ENCODE data around the gene KLK11. TPM values are rescaled to one million over a fixed set of nuclear protein-coding genes. Genes with fewer than 3 reads are reported as not detected.
A peak's percentile ranks its signal among the peaks of the same experiment; 100 is the strongest.

The KLK11 gene
- total RNA-seq, 2 donors from 2014 or later, result 18.4 to 44.8 TPM

DNA sequence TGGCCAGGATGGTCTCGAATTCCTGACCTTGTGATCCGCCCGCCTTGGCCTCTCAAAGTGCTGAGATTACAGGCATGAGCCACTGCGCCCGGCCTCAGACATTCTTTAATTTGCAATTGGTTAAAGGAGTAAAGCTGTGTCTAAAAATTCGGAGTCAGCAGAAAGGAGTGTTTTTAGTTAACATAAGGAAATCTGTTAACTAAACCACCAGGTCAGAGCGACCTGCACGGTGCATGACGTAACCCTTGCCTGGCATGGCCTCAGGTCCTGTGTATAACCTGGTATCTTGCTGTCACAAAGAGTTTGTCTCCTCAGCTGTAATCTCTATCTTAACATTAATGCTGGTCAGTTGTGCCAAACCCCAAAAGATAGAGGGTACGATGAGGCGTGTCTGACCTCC is 17.9 kb upstream of the KLK11 start:
- ATAC-seq (no peak), DNase-seq (peak in 2 of 4 donors; percentile 19 to 59)
- H3K4me1 ChIP-seq, result peaks cover 6% of the 10 kb centered on the region
- TF ChIP-seq POLR2A (IDR thresholded peaks at IDR 0.05), result no peak
- TF ChIP-seq, protein P1, sequence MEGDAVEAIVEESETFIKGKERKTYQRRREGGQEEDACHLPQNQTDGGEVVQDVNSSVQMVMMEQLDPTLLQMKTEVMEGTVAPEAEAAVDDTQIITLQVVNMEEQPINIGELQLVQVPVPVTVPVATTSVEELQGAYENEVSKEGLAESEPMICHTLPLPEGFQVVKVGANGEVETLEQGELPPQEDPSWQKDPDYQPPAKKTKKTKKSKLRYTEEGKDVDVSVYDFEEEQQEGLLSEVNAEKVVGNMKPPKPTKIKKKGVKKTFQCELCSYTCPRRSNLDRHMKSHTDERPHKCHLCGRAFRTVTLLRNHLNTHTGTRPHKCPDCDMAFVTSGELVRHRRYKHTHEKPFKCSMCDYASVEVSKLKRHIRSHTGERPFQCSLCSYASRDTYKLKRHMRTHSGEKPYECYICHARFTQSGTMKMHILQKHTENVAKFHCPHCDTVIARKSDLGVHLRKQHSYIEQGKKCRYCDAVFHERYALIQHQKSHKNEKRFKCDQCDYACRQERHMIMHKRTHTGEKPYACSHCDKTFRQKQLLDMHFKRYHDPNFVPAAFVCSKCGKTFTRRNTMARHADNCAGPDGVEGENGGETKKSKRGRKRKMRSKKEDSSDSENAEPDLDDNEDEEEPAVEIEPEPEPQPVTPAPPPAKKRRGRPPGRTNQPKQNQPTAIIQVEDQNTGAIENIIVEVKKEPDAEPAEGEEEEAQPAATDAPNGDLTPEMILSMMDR (IDR thresholded peaks at IDR 0.05), result no peak
- no peak overlapping the region for H3K4me3 ChIP-seq
- H3K9me3 ChIP-seq, result no peaks in the 10 kb centered on the region
- 69 to 73% methylated on average over 11 of the region's 11 CpGs for WGBS, 2 donors
- H3K36me3 ChIP-seq (replicated peaks in 1 of 2; ENCODE audit: insufficient read depth in 1 of 2, low read depth in 2 of 2), result no peaks in the 10 kb centered on the region
- intact Hi-C loops (cut with DNase I), result no loop called here
- no peaks in the 10 kb centered on the region for H3K27me3 ChIP-seq
- H3K27ac ChIP-seq, result no peak overlapping the region

DNA sequence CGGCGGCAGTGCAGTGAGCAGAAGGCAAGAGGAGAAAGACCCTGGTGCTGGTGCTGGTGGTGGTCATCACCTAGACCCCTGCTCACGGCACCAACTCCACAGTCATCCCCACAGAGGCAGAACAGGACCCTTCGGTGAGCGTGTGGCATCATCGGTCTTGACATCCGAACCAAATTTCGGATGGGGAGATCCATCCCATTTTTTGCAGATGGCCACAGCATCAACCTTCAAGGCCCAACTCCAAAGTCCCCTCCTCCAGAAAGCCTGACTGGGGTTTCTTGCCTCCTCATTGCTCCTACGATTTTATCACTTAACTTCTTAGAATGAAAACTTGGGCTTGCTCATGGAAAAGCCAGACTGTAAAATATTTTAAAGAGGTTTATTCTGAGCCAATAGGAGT is 17.1 kb upstream of the KLK11 start:
- H3K36me3 ChIP-seq (replicated peaks in 1 of 2; ENCODE audit: insufficient read depth in 1 of 2, low read depth in 2 of 2), result no peaks in the 10 kb centered on the region
- ATAC-seq (no peak), DNase-seq (no peak)
- TF ChIP-seq, protein P1 (IDR thresholded peaks at IDR 0.05), result no peak
- TF ChIP-seq POLR2A (IDR thresholded peaks at IDR 0.05), result no peak
- no peaks in the 10 kb centered on the region for H3K27me3 ChIP-seq
- no peak overlapping the region for H3K4me3 ChIP-seq
- H3K4me1 ChIP-seq, result peaks cover 6% of the 10 kb centered on the region
- whole genome bisulfite sequencing, 2 donors, result 78 to 82% methylated on average over 9 of the region's 9 CpGs
- intact Hi-C loops (cut with DNase I), result no loop called here
- no peaks in the 10 kb centered on the region for H3K9me3 ChIP-seq
- no peak overlapping the region for H3K27ac ChIP-seq

DNA sequence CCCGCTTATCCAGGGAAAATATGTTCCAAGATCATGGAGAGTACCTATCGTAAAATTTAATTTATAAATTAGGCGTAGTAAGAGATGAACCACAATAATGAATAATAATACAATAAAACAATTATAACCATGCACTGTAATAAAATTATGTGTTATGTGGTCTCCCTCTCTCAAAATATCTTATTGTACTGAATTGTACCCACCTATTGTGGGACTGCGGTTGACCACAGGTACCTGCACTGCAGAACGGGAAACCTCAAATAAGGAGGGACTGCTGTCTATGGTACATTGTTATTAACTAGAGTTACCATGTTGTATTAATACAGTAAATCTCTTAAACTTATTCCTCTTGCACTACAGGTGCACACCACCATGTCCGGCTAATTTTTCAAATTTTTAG is 13.7 kb upstream of the KLK11 start:
- WGBS, 2 donors, result 94 to 95% methylated on average over 6 of the region's 6 CpGs
- intact Hi-C loops (cut with DNase I), result no loop called here
- no peaks in the 10 kb centered on the region for H3K4me1 ChIP-seq
- no peak overlapping the region for H3K4me3 ChIP-seq
- no peak for DNase-seq
- no peaks in the 10 kb centered on the region for H3K27me3 ChIP-seq
- TF ChIP-seq, protein P1 (IDR thresholded peaks at IDR 0.05), result no peak
- TF ChIP-seq POLR2A (IDR thresholded peaks at IDR 0.05), result no peak
- H3K36me3 ChIP-seq (replicated peaks in 1 of 2; ENCODE audit: insufficient read depth in 1 of 2, low read depth in 2 of 2), result no peaks in the 10 kb centered on the region
- H3K27ac ChIP-seq, result no peak overlapping the region
- ATAC-seq, result no peak
- no peaks in the 10 kb centered on the region for H3K9me3 ChIP-seq

DNA sequence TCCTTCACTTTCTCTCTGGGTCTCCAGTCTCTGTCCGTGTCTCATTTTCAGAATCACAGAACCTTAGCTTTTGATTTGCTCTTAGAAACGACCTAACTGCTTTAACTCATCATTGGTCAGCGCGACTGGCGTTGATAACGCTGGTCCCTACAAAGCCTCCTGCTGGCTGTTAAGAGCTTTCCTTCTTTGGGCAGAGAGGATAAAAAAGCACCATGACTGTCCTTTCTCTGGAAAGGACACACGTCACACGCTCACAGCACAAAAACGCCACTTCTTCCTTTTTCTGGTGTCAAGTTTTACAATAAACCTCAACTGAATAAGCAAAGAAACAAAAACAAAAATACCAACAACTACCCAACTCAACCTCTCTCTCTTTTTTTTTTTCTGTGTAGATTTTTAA is 10.1 kb upstream of the KLK11 start:
- ATAC-seq (no peak), DNase-seq (no peak)
- TF ChIP-seq, protein P1 (IDR thresholded peaks at IDR 0.05), result no peak
- no peak for TF ChIP-seq POLR2A (IDR thresholded peaks at IDR 0.05)
- no peaks in the 10 kb centered on the region for H3K36me3 ChIP-seq (replicated peaks in 1 of 2; ENCODE audit: insufficient read depth in 1 of 2, low read depth in 2 of 2)
- H3K9me3 ChIP-seq, result no peaks in the 10 kb centered on the region
- H3K4me3 ChIP-seq, result no peak overlapping the region
- H3K4me1 ChIP-seq, result no peaks in the 10 kb centered on the region
- 63 to 77% methylated on average over 9 of the region's 9 CpGs for WGBS, 2 donors
- no peaks in the 10 kb centered on the region for H3K27me3 ChIP-seq
- intact Hi-C loops (cut with DNase I), result no loop called here
- no peak overlapping the region for H3K27ac ChIP-seq

DNA sequence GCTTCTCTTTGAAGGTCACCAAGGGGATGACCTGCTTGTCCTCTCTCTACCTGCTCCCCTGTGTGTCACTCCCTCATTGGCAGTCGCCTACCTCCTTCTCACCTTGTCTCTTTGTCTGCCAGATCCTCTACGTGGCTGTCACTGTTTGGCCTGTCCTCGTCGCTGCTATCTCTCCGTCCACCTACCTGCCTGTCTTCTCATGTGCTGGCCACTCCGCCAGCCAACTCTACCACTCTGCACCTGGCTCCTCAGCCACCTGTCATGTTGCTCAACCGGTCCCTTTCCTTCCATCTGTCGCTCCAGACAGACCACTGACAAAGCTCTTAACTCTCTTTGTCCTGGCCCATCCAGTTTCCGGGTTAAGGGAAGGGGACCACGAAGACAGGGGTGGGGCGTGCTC is 8.3 kb upstream of the KLK11 start, which contains the start of gene KLK12:
Gene KLK12 (minus strand): TSS at position 299 of the 400 bp plus-strand sequence. CDS start 381 bp downstream, outside the sequence.
- no peak for ATAC-seq
- Histone ChIP-seq H3K36me3 (replicated peaks in 1 of 2; ENCODE audit: insufficient read depth in 1 of 2, low read depth in 2 of 2) (no peaks in the 10 kb centered on the region), H3K27ac (no peak within 1 kb of the TSS), H3K4me1 (no peaks in the 10 kb centered on the region), H3K9me3 (no peaks in the 10 kb centered on the region), H3K27me3 (no peaks in the 10 kb centered on the region), H3K4me3 (no peak within 1 kb of the TSS)
- peak in 1 of 4 donors; percentile 36 for DNase-seq
- 33 to 40% methylated on average over 11 of the region's 11 CpGs for WGBS, 2 donors
- intact Hi-C loops (cut with DNase I), result no loop called here
- TF ChIP-seq, protein P1 (IDR thresholded peaks at IDR 0.05), result no peak
- TF ChIP-seq POLR2A (IDR thresholded peaks at IDR 0.05), result no peak
